Vagina (tissue), 2 donors: Measurements from ENCODE around the gene FIS1. TPM values are rescaled to one million over a fixed set of nuclear protein-coding genes. Genes with fewer than 3 reads are reported as not detected.

ENCODE experiments used
- DNase-seq, 2 donors: peaks; one replicate each; pipeline ENCODE4 v3.0.0-alpha.2; 2017; ENCODE audit errors: extremely low spot score in 2 of 2
- H3K27ac ChIP-seq: fragments of 200-600 bp; sonication (generic); one replicate; pipeline ENCODE4 v1.5.1; 2019
- H3K27me3 ChIP-seq: fragments of 200-600 bp; sonication (generic); one replicate; pipeline ENCODE4 v1.5.1; 2019
- H3K36me3 ChIP-seq, 2 donors: fragments of 200-600 bp; sonication (generic); one replicate each; pipeline ENCODE4 v1.5.1; 2017 to 2019
- H3K4me1 ChIP-seq: fragments of 200-600 bp; sonication (generic); one replicate; pipeline ENCODE4 v1.5.1; 2019
- H3K4me3 ChIP-seq, 2 donors: fragments of 200-600 bp; sonication (generic); 1 replicate in 1 of 2; 2 replicates in 1 of 2; pipeline ENCODE4 v1.5.1; 2016 to 2019
- H3K9me3 ChIP-seq: fragments of 200-600 bp; sonication (generic); one replicate; pipeline ENCODE4 v1.5.1; 2019
- CTCF ChIP-seq, 3 experiments: fragments of 450-650 bp in 2 of 3; fragments of 200-600 bp in 1 of 3; sonication (generic) in 1 of 3; IDR thresholded peaks; one replicate each; pipeline ENCODE4 v1.5.1; 2017 to 2019; ENCODE audit warnings: antibody characterized with exemption in 3 of 3, mild to moderate bottlenecking in 2 of 3, moderate library complexity in 2 of 3
- POLR2A ChIP-seq, 2 donors: fragments of 450-650 bp; IDR thresholded peaks; one replicate each; pipeline ENCODE4 v1.6.1; 2017; ENCODE audit warnings: antibody characterized with exemption in 2 of 2, mild to moderate bottlenecking in 2 of 2, moderate library complexity in 2 of 2
- POLR2AphosphoS5 ChIP-seq, 2 donors: sonication (generic); formaldehyde crosslinking; IDR thresholded peaks; one replicate each; pipeline ENCODE4 v1.9.0; 2017; ENCODE audit warnings: antibody characterized with exemption in 2 of 2, mild to moderate bottlenecking in 2 of 2, low read depth in 1 of 2; ENCODE audit not compliant: insufficient read depth in 1 of 2
- intact Hi-C: fragments of 100-400 bp; cut with DNase I; formaldehyde crosslinking; loops from one replicate; pipeline ENCODE4 v1.15.1; 2023
- small RNA-seq: library from RNA; depleted of rRNA; stranded (forward); fragments of <200 nt; gene quantifications from one replicate; pipeline ENCODE3, GENCODE V24; 2016
- total RNA-seq: library from RNA; depleted of rRNA; stranded (reverse); fragments of >200 nt; gene quantifications from one replicate; pipeline ENCODE4 v1.2.3, GENCODE V29; 2016

Gene FIS1
- total RNA-seq, 1 donor from 2014 or later: 204 TPM

- H3K27me3 ChIP-seq: no peaks in the 10 kb centered on the region
- no peaks in the 10 kb centered on the region for H3K4me1 ChIP-seq
- H3K36me3 ChIP-seq: no peaks in the 10 kb centered on the region
- intact Hi-C loops: loop anchor here (10.0 kb wide), 1 partner anchor 89 kb away; no protein-coding TSS in a partner anchor
- H3K9me3 ChIP-seq: no peaks in the 10 kb centered on the region
- TF ChIP-seq CTCF (IDR thresholded peaks at IDR 0.05) (no peak), POLR2AphosphoS5 (IDR thresholded peaks at IDR 0.05; ENCODE audit: insufficient read depth in 1 of 2, low read depth in 1 of 2) (no peak), POLR2A (IDR thresholded peaks at IDR 0.05) (no peak)
- no peak overlapping the region for H3K27ac ChIP-seq
- no peak for DNase-seq
- no peak overlapping the region for H3K4me3 ChIP-seq
Observed at GRCh38 chr7:101195884-101196283, 49.0 kb downstream of the FIS1 start.

Small RNA genes lying within 50 kb of the gene (small RNA-seq; reads per million reads assigned to genes)
- gene RNU6-1104P: not detected

Other genes with a start within 250 kb of the FIS1 start
- not detected for gene MUC17, start 225.0 kb downstream of the FIS1 start, total RNA-seq
- 19.4 TPM for gene TRIM56, start 159.6 kb downstream of the FIS1 start, total RNA-seq
- 14.7 TPM for gene SERPINE1, start 118.0 kb downstream of the FIS1 start, total RNA-seq
- 42.5 TPM for gene AP1S1, start 90.6 kb downstream of the FIS1 start, total RNA-seq
- 1.2 TPM for gene VGF, start 79.5 kb downstream of the FIS1 start, total RNA-seq
- not detected for gene NAT16, start 64.8 kb downstream of the FIS1 start, total RNA-seq
- not detected for gene MOGAT3, start 44.0 kb downstream of the FIS1 start, total RNA-seq
- gene PLOD3, start 27.5 kb downstream of the FIS1 start, total RNA-seq: 41.5 TPM
- gene ZNHIT1, start 26.9 kb downstream of the FIS1 start, total RNA-seq: 55.2 TPM
- 8.6 TPM for gene CLDN15, start 7.3 kb downstream of the FIS1 start, total RNA-seq
- 15.2 TPM for gene IFT22, start 76.7 kb upstream of the FIS1 start, total RNA-seq
- not detected for gene COL26A1, start 117.8 kb upstream of the FIS1 start, total RNA-seq